Neural cell (in vitro differentiated cells): ENCODE data around the gene ERVW-1. TPM values are rescaled to one million over a fixed set of nuclear protein-coding genes. Genes with fewer than 3 reads are reported as not detected.

Experiments used
- H2AFZ ChIP-seq: fragments of 200-600, 300-800 bp; sonication (generic), shearing (Covaris generic); 2 replicates; pipeline ENCODE4 v1.6.0; 2014; ENCODE audit warnings: low read depth, mild to moderate bottlenecking, antibody characterized with exemption, low read length, moderate library complexity
- H3F3A ChIP-seq: fragments of 200-600 bp; shearing (Covaris generic); 2 replicates; pipeline ENCODE4 v1.6.1; 2016; ENCODE audit warnings: mild to moderate bottlenecking, moderate library complexity, mixed read lengths, antibody characterized with exemption, low read length; ENCODE audit not compliant: insufficient read depth, poor library complexity, severe bottlenecking
- H3K27ac ChIP-seq: fragments of 200-600, 300-800 bp; sonication (generic), shearing (Covaris generic); 2 replicates; pipeline ENCODE4 v1.5.1; 2014; ENCODE audit warnings: mild to moderate bottlenecking, low read length, moderate library complexity
- H3K27me3 ChIP-seq: fragments of 300-800, 200-600 bp; sonication (generic), shearing (Covaris generic); 2 replicates; pipeline ENCODE4 v1.6.0; 2014; ENCODE audit warnings: mild to moderate bottlenecking, low read depth, low read length, moderate library complexity; ENCODE audit not compliant: insufficient read depth
- H3K36me3 ChIP-seq: fragments of 300-800, 200-600 bp; sonication (generic), shearing (Covaris generic); 2 replicates; pipeline ENCODE4 v1.5.1; 2014; ENCODE audit warnings: mild to moderate bottlenecking, antibody characterized with exemption, low read length, moderate library complexity; ENCODE audit not compliant: insufficient read depth
- H3K4me2 ChIP-seq: fragments of 300-800, 200-600 bp; sonication (generic), shearing (Covaris generic); 2 replicates; pipeline ENCODE4 v1.6.0; 2014; ENCODE audit warnings: mild to moderate bottlenecking, low read length
- H3K4me3 ChIP-seq: fragments of 300-800, 200-600 bp; sonication (generic), shearing (Covaris generic); 2 replicates; pipeline ENCODE4 v1.5.1; 2014; ENCODE audit warnings: mild to moderate bottlenecking, low read length, moderate library complexity
- H3K79me2 ChIP-seq: fragments of 200-600 bp; shearing (Covaris generic); replicated peaks from 2 replicates; pipeline ENCODE4 v1.6.0; 2014; ENCODE audit warnings: mild to moderate bottlenecking, low read length, moderate library complexity; ENCODE audit not compliant: insufficient read depth
- H3K9ac ChIP-seq: fragments of 300-800, 200-600 bp; sonication (generic), shearing (Covaris generic); 2 replicates; pipeline ENCODE4 v1.6.1; 2016; ENCODE audit warnings: mild to moderate bottlenecking, low read length, mixed read lengths
- H3K9me2 ChIP-seq: fragments of 200-600 bp; shearing (Covaris generic); 2 replicates; pipeline ENCODE4 v1.6.1; 2016; ENCODE audit warnings: mild to moderate bottlenecking, low read length, mixed read lengths; ENCODE audit not compliant: insufficient read depth
- H3K9me3 ChIP-seq: fragments of 200-600, 300-800 bp; sonication (generic), shearing (Covaris generic); 2 replicates; pipeline ENCODE4 v1.6.1; 2016; ENCODE audit warnings: mild to moderate bottlenecking, mixed run types, low read length, moderate library complexity, mixed read lengths
- H4K20me1 ChIP-seq: fragments of 200-600 bp; shearing (Covaris generic); 2 replicates; pipeline ENCODE4 v1.6.1; 2016; ENCODE audit warnings: mild to moderate bottlenecking, mixed run types; ENCODE audit not compliant: insufficient read depth
- EP300 ChIP-seq: fragments of 450-650 bp; conservative IDR thresholded peaks from 2 replicates; pipeline ENCODE4 v1.6.1; 2014; ENCODE audit warnings: antibody characterized with exemption, mild to moderate bottlenecking, moderate library complexity; ENCODE audit not compliant: poor library complexity, severe bottlenecking
- EZH2 ChIP-seq: fragments of 200-600, 300-800 bp; shearing (Covaris generic), sonication (generic); IDR thresholded peaks from 2 replicates; pipeline ENCODE4 v1.6.1; 2014; ENCODE audit warnings: antibody characterized with exemption, low read length, borderline replicate concordance, mild to moderate bottlenecking; ENCODE audit not compliant: insufficient read depth, poor library complexity, severe bottlenecking
- MXI1 ChIP-seq: fragments of 450-650 bp; conservative IDR thresholded peaks from 2 replicates; pipeline ENCODE4 v1.6.1; 2014; ENCODE audit warnings: antibody characterized with exemption, mild to moderate bottlenecking; ENCODE audit not compliant: poor library complexity, severe bottlenecking
- POLR2AphosphoS5 ChIP-seq: IDR thresholded peaks from 2 replicates; pipeline ENCODE4 v1.6.1; 2012
- RAD21 ChIP-seq: fragments of 450-650 bp; conservative IDR thresholded peaks from 2 replicates; pipeline ENCODE4 v1.6.1; 2014; ENCODE audit warnings: antibody characterized with exemption, mild to moderate bottlenecking, moderate library complexity
- SMC3 ChIP-seq: fragments of 450-650 bp; conservative IDR thresholded peaks from 2 replicates; pipeline ENCODE4 v1.6.1; 2014; ENCODE audit warnings: antibody characterized with exemption, mild to moderate bottlenecking, moderate library complexity; ENCODE audit not compliant: poor library complexity
- TAF1 ChIP-seq: IDR thresholded peaks from 2 replicates; pipeline ENCODE4 v1.6.1; 2012; ENCODE audit warnings: low read depth
- polyA plus RNA-seq: library from polyadenylated mRNA; depleted of rRNA; stranded (reverse); fragments of >200 nt; gene quantifications from 2 replicates; pipeline ENCODE4 v1.2.3, GENCODE V29; 2014
- TF ChIP-seq, protein P1 (sequence below): fragments of 450-650 bp; IDR thresholded peaks from 2 replicates; pipeline ENCODE4 v1.5.1; 2014; ENCODE audit warnings: antibody characterized with exemption, mild to moderate bottlenecking, moderate library complexity; ENCODE audit not compliant: poor library complexity, severe bottlenecking
- TF ChIP-seq, protein P2 (sequence below): IDR thresholded peaks from 2 replicates; pipeline ENCODE4 v1.6.1; 2012; ENCODE audit warnings: borderline replicate concordance

Gene ERVW-1
- polyA plus RNA-seq, 1 donor from 2014 or later: not detected

DNA sequence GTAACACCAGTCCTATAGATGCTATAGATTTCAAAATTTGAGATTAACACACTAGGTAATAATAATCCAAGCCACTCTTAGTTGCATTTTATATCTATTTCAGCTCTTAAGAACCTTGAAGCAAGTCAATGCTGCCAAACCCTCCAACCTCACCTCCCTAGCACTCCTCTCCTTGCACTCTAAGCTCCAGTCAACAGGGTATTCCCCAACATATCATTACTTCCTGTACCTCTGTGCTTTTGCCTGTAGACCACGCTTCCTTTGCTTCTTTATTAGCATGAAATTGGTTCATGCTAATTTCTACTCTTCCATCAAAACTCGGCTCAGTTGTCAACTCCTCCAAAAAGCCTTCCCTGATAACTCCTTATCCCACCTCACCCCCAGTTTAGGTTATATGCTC lies 26.0 kb upstream of the ERVW-1 start:
- no peak overlapping the region for H3K4me3 ChIP-seq
- no peak overlapping the region for H2AFZ ChIP-seq
- H3K9me3 ChIP-seq: no peaks in the 10 kb centered on the region
- no peaks in the 10 kb centered on the region for H3K79me2 ChIP-seq
- no peaks in the 10 kb centered on the region for H4K20me1 ChIP-seq
- no peaks in the 10 kb centered on the region for H3K9me2 ChIP-seq
- H3K36me3 ChIP-seq: peaks cover 5% of the 10 kb centered on the region
- no peaks in the 10 kb centered on the region for H3F3A ChIP-seq
- no peaks in the 10 kb centered on the region for H3K27me3 ChIP-seq
- no peak overlapping the region for H3K9ac ChIP-seq
- no peak overlapping the region for H3K27ac ChIP-seq
- H3K4me2 ChIP-seq: no peak overlapping the region
- no peak for TF ChIP-seq SMC3
- no peak for TF ChIP-seq POLR2AphosphoS5
- no peak for TF ChIP-seq EP300
- TF ChIP-seq RAD21: no peak
- TF ChIP-seq TAF1: no peak
- TF ChIP-seq EZH2: no peak
- TF ChIP-seq MXI1: no peak
- TF ChIP-seq, protein P1, sequence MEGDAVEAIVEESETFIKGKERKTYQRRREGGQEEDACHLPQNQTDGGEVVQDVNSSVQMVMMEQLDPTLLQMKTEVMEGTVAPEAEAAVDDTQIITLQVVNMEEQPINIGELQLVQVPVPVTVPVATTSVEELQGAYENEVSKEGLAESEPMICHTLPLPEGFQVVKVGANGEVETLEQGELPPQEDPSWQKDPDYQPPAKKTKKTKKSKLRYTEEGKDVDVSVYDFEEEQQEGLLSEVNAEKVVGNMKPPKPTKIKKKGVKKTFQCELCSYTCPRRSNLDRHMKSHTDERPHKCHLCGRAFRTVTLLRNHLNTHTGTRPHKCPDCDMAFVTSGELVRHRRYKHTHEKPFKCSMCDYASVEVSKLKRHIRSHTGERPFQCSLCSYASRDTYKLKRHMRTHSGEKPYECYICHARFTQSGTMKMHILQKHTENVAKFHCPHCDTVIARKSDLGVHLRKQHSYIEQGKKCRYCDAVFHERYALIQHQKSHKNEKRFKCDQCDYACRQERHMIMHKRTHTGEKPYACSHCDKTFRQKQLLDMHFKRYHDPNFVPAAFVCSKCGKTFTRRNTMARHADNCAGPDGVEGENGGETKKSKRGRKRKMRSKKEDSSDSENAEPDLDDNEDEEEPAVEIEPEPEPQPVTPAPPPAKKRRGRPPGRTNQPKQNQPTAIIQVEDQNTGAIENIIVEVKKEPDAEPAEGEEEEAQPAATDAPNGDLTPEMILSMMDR: no peak
- TF ChIP-seq, protein P2, sequence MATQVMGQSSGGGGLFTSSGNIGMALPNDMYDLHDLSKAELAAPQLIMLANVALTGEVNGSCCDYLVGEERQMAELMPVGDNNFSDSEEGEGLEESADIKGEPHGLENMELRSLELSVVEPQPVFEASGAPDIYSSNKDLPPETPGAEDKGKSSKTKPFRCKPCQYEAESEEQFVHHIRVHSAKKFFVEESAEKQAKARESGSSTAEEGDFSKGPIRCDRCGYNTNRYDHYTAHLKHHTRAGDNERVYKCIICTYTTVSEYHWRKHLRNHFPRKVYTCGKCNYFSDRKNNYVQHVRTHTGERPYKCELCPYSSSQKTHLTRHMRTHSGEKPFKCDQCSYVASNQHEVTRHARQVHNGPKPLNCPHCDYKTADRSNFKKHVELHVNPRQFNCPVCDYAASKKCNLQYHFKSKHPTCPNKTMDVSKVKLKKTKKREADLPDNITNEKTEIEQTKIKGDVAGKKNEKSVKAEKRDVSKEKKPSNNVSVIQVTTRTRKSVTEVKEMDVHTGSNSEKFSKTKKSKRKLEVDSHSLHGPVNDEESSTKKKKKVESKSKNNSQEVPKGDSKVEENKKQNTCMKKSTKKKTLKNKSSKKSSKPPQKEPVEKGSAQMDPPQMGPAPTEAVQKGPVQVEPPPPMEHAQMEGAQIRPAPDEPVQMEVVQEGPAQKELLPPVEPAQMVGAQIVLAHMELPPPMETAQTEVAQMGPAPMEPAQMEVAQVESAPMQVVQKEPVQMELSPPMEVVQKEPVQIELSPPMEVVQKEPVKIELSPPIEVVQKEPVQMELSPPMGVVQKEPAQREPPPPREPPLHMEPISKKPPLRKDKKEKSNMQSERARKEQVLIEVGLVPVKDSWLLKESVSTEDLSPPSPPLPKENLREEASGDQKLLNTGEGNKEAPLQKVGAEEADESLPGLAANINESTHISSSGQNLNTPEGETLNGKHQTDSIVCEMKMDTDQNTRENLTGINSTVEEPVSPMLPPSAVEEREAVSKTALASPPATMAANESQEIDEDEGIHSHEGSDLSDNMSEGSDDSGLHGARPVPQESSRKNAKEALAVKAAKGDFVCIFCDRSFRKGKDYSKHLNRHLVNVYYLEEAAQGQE: no peak

GRCh38 chr7:92498557-92498956 lies 20.8 kb upstream of the ERVW-1 start:
- H3K36me3 ChIP-seq: peaks cover 5% of the 10 kb centered on the region
- no peaks in the 10 kb centered on the region for H3K27me3 ChIP-seq
- H3K9me2 ChIP-seq: no peaks in the 10 kb centered on the region
- no peaks in the 10 kb centered on the region for H4K20me1 ChIP-seq
- no peak overlapping the region for H3K4me2 ChIP-seq
- no peaks in the 10 kb centered on the region for H3K9me3 ChIP-seq
- no peaks in the 10 kb centered on the region for H3K79me2 ChIP-seq
- H3K27ac ChIP-seq: no peak overlapping the region
- H3K9ac ChIP-seq: no peak overlapping the region
- TF ChIP-seq EP300 (no peak), RAD21 (no peak), SMC3 (no peak), TAF1 (no peak)
- TF ChIP-seq, protein P1: no peak
- TF ChIP-seq, protein P2: no peak
- H3F3A ChIP-seq: no peaks in the 10 kb centered on the region
- H2AFZ ChIP-seq: no peak overlapping the region
- H3K4me3 ChIP-seq: no peak overlapping the region
